HG03159 (cell line): ENCODE results near the gene EBF3.

ENCODE experiments used
- ATAC-seq: cut with Tn5 transposase; IDR thresholded peaks from one replicate; pipeline ENCODE4 v1.9.1; 2021; ENCODE audit warnings: mild to moderate bottlenecking, moderate library complexity; ENCODE audit not compliant: unreplicated experiment

The EBF3 gene

GRCh38 chr10:129972145-129972965 lies 8.3 kb upstream of the EBF3 start:
- no peak for ATAC-seq

- ATAC-seq = no peak
These were observed 7.5 kb upstream of the EBF3 start for GRCh38 chr10:129971381-129972144.

GRCh38 chr10:129970465-129971364 lies 6.6 kb upstream of the EBF3 start:
- no peak for ATAC-seq

GRCh38 chr10:129969911-129970464 lies 5.9 kb upstream of the EBF3 start:
- no peak for ATAC-seq

- no peak for ATAC-seq
These were observed 5.3 kb upstream of the EBF3 start for GRCh38 chr10:129969184-129969910.

- no peak for ATAC-seq
These were observed 4.7 kb upstream of the EBF3 start for GRCh38 chr10:129968853-129969183.

GRCh38 chr10:129968020-129968852 lies 4.2 kb upstream of the EBF3 start:
- no peak for ATAC-seq

GRCh38 chr10:129967579-129968019 lies 3.5 kb upstream of the EBF3 start:
- no peak for ATAC-seq

GRCh38 chr10:129966889-129967578 lies 3.0 kb upstream of the EBF3 start:
- ATAC-seq = no peak

- no peak for ATAC-seq
These were observed 2.4 kb upstream of the EBF3 start for GRCh38 chr10:129966370-129966888.

- ATAC-seq = no peak
These were observed 1.9 kb upstream of the EBF3 start for GRCh38 chr10:129965959-129966358.

- ATAC-seq = no peak
These were observed 1.3 kb upstream of the EBF3 start for GRCh38 chr10:129965425-129965808.

- ATAC-seq = no peak
These were observed 744 bp upstream of the EBF3 start for GRCh38 chr10:129964611-129965424.

- no peak for ATAC-seq
These were observed 1.0 kb downstream of the EBF3 start for GRCh38 chr10:129962872-129963640.

- ATAC-seq = no peak
These were observed 1.8 kb downstream of the EBF3 start for GRCh38 chr10:129962031-129962871.

- ATAC-seq = no peak
These were observed 2.8 kb downstream of the EBF3 start for GRCh38 chr10:129961157-129961701.
